Common myeloid progenitor, CD34-positive (primary cell): ENCODE measurements around the gene TNRC6B.

ENCODE experiments used
- CTCF ChIA-PET: fragments of 350-600 bp; sonication (Branson Sonifier 250); formaldehyde crosslinking; loops from one replicate; lab custom pipeline; 2021; ENCODE audit warnings: antibody characterized with exemption; lab: Charles Lee
- POLR2A ChIA-PET: fragments of 350-600 bp; sonication (Branson Sonifier 250); formaldehyde crosslinking; loops from one replicate; lab custom pipeline; 2021; ENCODE audit warnings: antibody characterized with exemption; lab: Charles Lee
- DNase-seq, 3 donors: peaks; one replicate each; pipeline versions ENCODE4 v3.0.0 to v3.0.0-alpha.2; 2013
- H3K27ac ChIP-seq, 2 experiments: 1 replicate in 1 of 2; 2 replicates in 1 of 2; pipeline ENCODE4 v1.7.0; 2013; ENCODE audit warnings: inconsistent platforms in 2 of 2, low read length in 2 of 2, mild to moderate bottlenecking in 2 of 2, low read depth in 1 of 2, moderate library complexity in 1 of 2; ENCODE audit not compliant: severe bottlenecking in 2 of 2, insufficient read depth in 1 of 2, poor library complexity in 1 of 2
- H3K27me3 ChIP-seq, 5 experiments: replicated peaks in 2 of 5; 1 replicate in 3 of 5; 2 replicates in 2 of 5; pipeline versions ENCODE4 v1.6.1 to v1.7.0; 2013; ENCODE audit warnings: low read length in 4 of 5, mild to moderate bottlenecking in 2 of 5, moderate library complexity in 2 of 5, inconsistent platforms in 1 of 5; ENCODE audit not compliant: insufficient read depth in 5 of 5, control insufficient read depth in 4 of 5
- H3K36me3 ChIP-seq, 4 experiments: 1 replicate in 2 of 4; 2 replicates in 2 of 4; pipeline versions ENCODE4 v1.6.1 to v1.7.0; 2013; ENCODE audit warnings: low read length in 3 of 4, control low read depth in 1 of 4, mild to moderate bottlenecking in 1 of 4; ENCODE audit not compliant: control insufficient read depth in 4 of 4, insufficient read depth in 4 of 4
- H3K4me1 ChIP-seq, 4 experiments: 1 replicate in 3 of 4; 2 replicates in 1 of 4; pipeline versions ENCODE4 v1.6.1 to v1.7.1; 2013; ENCODE audit warnings: low read length in 3 of 4, mild to moderate bottlenecking in 3 of 4, control low read depth in 1 of 4, inconsistent platforms in 1 of 4, moderate library complexity in 1 of 4; ENCODE audit not compliant: control insufficient read depth in 4 of 4, insufficient read depth in 4 of 4; ENCODE audit errors: control extremely low read depth in 1 of 4
- H3K4me3 ChIP-seq, 7 experiments: 1 replicate in 4 of 7; 2 replicates in 3 of 7; pipeline versions ENCODE4 v1.5.1 to v1.7.0; 2013; ENCODE audit warnings: mild to moderate bottlenecking in 7 of 7, low read length in 6 of 7, moderate library complexity in 6 of 7, inconsistent platforms in 2 of 7, low read depth in 2 of 7, control low read depth in 1 of 7; ENCODE audit not compliant: insufficient read depth in 4 of 7, control insufficient read depth in 1 of 7; ENCODE audit errors: extremely low read depth in 1 of 7
- H3K9me3 ChIP-seq, 5 experiments: 1 replicate in 4 of 5; 2 replicates in 1 of 5; pipeline versions ENCODE4 v1.6.1 to v1.7.1; 2013; ENCODE audit warnings: low read length in 4 of 5, mild to moderate bottlenecking in 2 of 5, inconsistent platforms in 1 of 5, low read depth in 1 of 5, moderate library complexity in 1 of 5; ENCODE audit not compliant: control insufficient read depth in 4 of 5, insufficient read depth in 2 of 5; ENCODE audit errors: control extremely low read depth in 1 of 5
- WGBS: methylation state at CpG from one replicate; pipeline ENCODE4 v1.1.5; 2013; ENCODE audit not compliant: insufficient coverage; 5-methylcytosine and 5-hydroxymethylcytosine counted together

The TNRC6B gene

GRCh38 chr22:40231618-40232313 lies 54.0 kb downstream of the TNRC6B start:
- Histone ChIP-seq H3K9me3 (no peaks in the 10 kb centered on the region), H3K36me3 (peaks cover 14 to 34% (median 20%) of the 10 kb centered on the region in 4 experiments), H3K27ac (no peak overlapping the region), H3K4me1 (no peaks in the 10 kb centered on the region), H3K4me3 (no peak overlapping the region), H3K27me3 (no peaks in the 10 kb centered on the region)
- WGBS: 93% methylated on average over 6 of the region's 6 CpGs
- DNase-seq: no peak
- ChIA-PET POLR2A (no interaction called here), CTCF (no interaction called here)

- ChIA-PET CTCF (no interaction called here), POLR2A (no interaction called here)
- no peaks in the 10 kb centered on the region for H3K27me3 ChIP-seq
- H3K9me3 ChIP-seq: no peaks in the 10 kb centered on the region
- no peaks in the 10 kb centered on the region for H3K4me1 ChIP-seq
- no peak overlapping the region for H3K4me3 ChIP-seq
- DNase-seq: no peak
- no peak overlapping the region for H3K27ac ChIP-seq
- over 99% methylated on average over 14 of the region's 15 CpGs for WGBS
- H3K36me3 ChIP-seq: peaks cover 14 to 38% (median 22%) of the 10 kb centered on the region in 4 experiments
Observed at GRCh38 chr22:40232624-40233023, 54.9 kb downstream of the TNRC6B start.

DNA sequence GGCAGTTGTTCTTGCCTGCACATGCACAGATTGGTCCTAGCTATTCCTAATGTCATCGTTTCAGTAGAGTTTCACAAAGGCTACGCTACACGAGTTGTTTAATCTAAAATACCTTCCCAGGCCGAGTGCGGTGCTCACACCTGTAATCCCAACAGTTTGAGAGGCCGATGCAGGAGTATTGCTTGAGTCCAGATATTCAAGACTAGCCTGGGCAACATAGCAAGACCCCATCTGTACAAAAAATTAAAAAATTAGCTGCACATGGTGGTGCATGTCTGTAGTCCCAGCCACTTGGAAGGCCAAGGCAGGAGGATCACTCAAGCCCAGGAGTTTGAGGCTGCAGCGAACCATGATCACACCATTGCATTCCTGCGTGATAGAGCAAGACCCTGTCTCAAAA lies 56.2 kb downstream of the TNRC6B start:
- no peak for DNase-seq
- 99% methylated on average over 6 of the region's 8 CpGs for WGBS
- H3K4me3 ChIP-seq: no peak overlapping the region
- H3K4me1 ChIP-seq: no peaks in the 10 kb centered on the region
- ChIA-PET CTCF (no interaction called here), POLR2A (interaction anchor here (0.7 kb wide), 1 partner anchor 78 kb away, joined by 7 read pairs; no protein-coding TSS in a partner anchor)
- H3K27me3 ChIP-seq: no peaks in the 10 kb centered on the region
- H3K36me3 ChIP-seq: peaks cover 14 to 38% (median 22%) of the 10 kb centered on the region in 4 experiments
- H3K9me3 ChIP-seq: no peaks in the 10 kb centered on the region
- no peak overlapping the region for H3K27ac ChIP-seq

- H3K4me1 ChIP-seq: no peaks in the 10 kb centered on the region
- POLR2A ChIA-PET: no interaction called here
- DNase-seq: no peak
- H3K27me3 ChIP-seq: no peaks in the 10 kb centered on the region
- H3K27ac ChIP-seq: no peak overlapping the region
- H3K4me3 ChIP-seq: no peak overlapping the region
- CTCF ChIA-PET: no interaction called here
- H3K36me3 ChIP-seq: peaks cover 10 to 33% (median 20%) of the 10 kb centered on the region in 4 experiments
- H3K9me3 ChIP-seq: no peaks in the 10 kb centered on the region
Observed at GRCh38 chr22:40234658-40235057, 56.9 kb downstream of the TNRC6B start.

GRCh38 chr22:40235308-40235707 lies 57.6 kb downstream of the TNRC6B start:
- DNase-seq: no peak
- ChIA-PET CTCF (no interaction called here), POLR2A (no interaction called here)
- 100% methylated on average over 2 of the region's 5 CpGs for WGBS
- no peak overlapping the region for H3K27ac ChIP-seq
- H3K9me3 ChIP-seq: no peaks in the 10 kb centered on the region
- H3K27me3 ChIP-seq: no peaks in the 10 kb centered on the region
- H3K4me1 ChIP-seq: peaks cover 0 to 4% (median 0%) of the 10 kb centered on the region in 4 experiments
- H3K4me3 ChIP-seq: no peak overlapping the region
- H3K36me3 ChIP-seq: peaks cover 10 to 29% (median 16%) of the 10 kb centered on the region in 4 experiments

DNA sequence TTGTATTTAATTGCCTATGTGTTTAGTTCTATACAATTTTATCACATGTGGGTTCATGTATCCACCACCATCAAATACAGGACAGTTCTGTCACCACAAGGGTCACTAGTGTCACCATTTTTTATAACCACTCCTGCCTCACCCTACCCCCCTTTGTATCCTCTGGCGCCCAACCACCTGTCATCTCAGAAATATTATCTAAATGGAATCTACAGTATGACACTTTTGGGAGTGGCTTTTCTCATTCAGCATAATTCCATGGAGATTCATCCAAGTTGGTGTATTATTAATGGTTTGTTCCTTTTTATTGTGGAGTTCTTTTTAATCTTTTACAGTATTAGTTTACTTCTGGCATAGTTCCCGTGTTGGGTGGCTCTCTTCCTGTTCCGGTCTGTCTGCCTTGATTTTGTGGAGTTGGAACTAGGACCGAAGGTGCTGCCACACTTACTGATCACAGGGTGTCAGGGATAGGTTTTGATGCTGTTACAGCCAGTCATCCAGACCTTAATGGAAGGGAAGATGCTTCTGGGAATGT lies 58.5 kb downstream of the TNRC6B start:
- CTCF ChIA-PET: no interaction called here
- POLR2A ChIA-PET: no interaction called here
- H3K27me3 ChIP-seq: no peaks in the 10 kb centered on the region
- H3K9me3 ChIP-seq: no peaks in the 10 kb centered on the region
- H3K36me3 ChIP-seq: peaks cover 11 to 29% (median 14%) of the 10 kb centered on the region in 4 experiments
- H3K4me1 ChIP-seq: peaks cover 0 to 8% (median 2%) of the 10 kb centered on the region in 4 experiments
- DNase-seq: no peak
- H3K4me3 ChIP-seq: no peak overlapping the region
- 90% methylated on average over 3 of the region's 4 CpGs for WGBS
- no peak overlapping the region for H3K27ac ChIP-seq

GRCh38 chr22:40237241-40237640 lies 59.5 kb downstream of the TNRC6B start:
- Histone ChIP-seq H3K27me3 (no peaks in the 10 kb centered on the region), H3K36me3 (peaks cover 9 to 21% (median 12%) of the 10 kb centered on the region in 4 experiments), H3K4me1 (peaks cover 0 to 8% (median 2%) of the 10 kb centered on the region in 4 experiments), H3K27ac (no peak overlapping the region), H3K4me3 (no peak overlapping the region), H3K9me3 (no peaks in the 10 kb centered on the region)
- no CpG with 5 or more reads among the region's 4 CpGs for WGBS
- CTCF ChIA-PET: no interaction called here
- no peak for DNase-seq
- POLR2A ChIA-PET: no interaction called here
